GM10266 (cell line): ENCODE data around the gene RBM19.

Experiments
- DNase-seq: peaks from one replicate; pipeline ENCODE4 v3.0.0; 2012; ENCODE audit errors: extremely low spot score
- CTCF ChIP-seq: IDR thresholded peaks from 2 replicates; pipeline ENCODE4 v1.5.1; 2012; ENCODE audit warnings: mild to moderate bottlenecking, low read depth; ENCODE audit not compliant: control insufficient read depth, insufficient read depth; ENCODE audit errors: missing control alignments

Gene RBM19

GRCh38 chr12:113793250-113793649 is 172.9 kb downstream of the RBM19 start:
- TF ChIP-seq CTCF = no peak
- DNase-seq = no peak

DNA sequence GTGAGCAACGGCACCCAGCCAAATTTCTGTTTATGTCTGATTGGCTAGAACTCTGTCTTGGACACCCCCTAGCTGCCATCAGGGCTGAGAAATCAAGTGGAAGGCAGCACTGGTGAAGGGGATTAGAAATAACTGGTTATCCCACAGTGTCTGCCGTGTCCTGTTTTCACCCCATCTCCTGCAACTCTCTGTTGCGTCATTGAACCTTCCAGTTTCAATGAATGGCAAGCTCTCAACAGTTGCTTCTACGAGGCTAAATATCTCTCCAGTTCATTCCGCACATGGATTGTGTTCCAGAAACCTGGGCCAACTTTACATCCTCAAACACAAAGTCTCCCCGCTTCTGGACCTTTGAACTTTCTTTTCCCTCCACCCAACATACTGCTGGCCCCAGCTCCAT is 173.7 kb downstream of the RBM19 start:
- DNase-seq = no peak
- TF ChIP-seq CTCF = no peak

DNA sequence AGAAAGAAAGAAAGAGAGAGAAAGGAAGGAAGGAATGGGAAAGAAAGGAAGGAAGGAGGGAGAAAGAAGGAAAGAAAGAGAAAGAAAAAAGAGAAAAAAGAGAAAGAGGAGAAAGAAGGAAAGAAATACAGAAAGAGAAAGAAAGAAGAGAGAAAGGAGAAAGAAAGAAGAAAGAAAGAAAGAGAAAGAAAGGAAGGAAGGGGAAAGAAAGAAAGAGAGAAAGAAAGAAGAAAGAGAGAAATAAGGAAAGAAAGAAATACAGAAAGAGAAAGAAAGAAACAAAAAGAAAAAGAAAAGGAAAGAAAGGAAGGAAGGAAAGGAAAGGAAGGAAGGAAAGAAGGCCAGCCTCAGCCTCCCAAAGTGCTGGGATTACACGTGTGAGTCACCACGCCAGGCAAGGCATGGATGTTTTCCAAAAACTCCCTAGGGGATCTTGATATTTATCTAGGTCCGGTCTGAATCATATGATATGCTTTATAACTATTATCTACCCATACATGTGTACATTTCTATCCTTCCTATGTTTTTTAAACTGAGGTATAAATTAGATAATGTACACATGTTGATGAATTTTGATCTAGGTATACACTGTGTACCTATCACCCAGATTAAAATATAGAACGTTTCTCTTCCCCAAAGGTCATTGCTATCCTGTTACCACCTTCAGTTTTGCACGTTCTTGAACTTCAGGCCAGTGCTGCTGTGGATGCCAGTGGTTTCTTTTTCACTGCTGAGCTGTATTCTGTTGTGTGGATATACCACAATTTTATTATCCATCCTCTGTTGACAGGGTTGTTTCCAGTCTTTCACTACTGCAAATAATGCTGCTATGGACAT is 177.9 kb downstream of the RBM19 start:
- no peak for TF ChIP-seq CTCF
- no peak for DNase-seq

DNA sequence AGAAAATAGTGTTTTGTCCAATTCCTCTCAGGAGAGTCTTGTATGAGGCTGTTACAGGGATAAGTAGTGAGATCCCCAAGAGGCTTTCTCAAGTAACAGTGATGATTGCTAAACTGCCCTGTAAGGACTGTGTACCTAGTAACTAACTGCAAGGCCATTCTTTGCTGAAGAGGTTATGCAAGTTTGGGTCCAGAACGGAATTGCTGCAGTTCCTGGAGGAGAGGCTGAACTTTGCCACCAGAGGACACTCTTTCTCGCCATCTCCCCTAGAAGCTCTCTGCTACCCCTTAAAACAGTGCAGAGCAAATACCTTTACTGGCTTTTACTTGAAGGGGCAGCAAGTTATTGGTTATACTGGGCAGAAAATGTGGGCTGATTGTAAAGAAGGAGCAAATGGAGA is 180.0 kb downstream of the RBM19 start:
- DNase-seq = no peak
- no peak for TF ChIP-seq CTCF

DNA sequence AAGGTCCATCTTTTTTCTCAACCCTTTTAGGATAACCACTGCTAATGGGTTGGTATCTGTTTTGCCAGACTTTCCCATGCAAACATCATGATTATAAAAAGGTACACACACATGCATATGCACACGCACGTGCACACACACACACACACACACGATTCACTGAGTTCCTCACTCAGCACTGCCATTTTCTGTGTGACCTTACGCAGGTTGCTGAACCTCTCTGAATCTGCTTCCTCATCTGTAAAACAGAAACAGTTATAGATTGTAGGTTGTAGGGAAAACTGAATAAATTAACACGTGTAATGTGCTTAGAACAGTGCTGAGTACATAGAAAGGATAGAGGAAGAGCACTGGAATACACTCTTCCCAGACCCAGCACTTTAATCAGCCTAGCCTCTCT is 182.3 kb downstream of the RBM19 start:
- no peak for DNase-seq
- TF ChIP-seq CTCF = no peak

GRCh38 chr12:113782873-113783272 is 183.3 kb downstream of the RBM19 start:
- DNase-seq = no peak
- no peak for TF ChIP-seq CTCF

DNA sequence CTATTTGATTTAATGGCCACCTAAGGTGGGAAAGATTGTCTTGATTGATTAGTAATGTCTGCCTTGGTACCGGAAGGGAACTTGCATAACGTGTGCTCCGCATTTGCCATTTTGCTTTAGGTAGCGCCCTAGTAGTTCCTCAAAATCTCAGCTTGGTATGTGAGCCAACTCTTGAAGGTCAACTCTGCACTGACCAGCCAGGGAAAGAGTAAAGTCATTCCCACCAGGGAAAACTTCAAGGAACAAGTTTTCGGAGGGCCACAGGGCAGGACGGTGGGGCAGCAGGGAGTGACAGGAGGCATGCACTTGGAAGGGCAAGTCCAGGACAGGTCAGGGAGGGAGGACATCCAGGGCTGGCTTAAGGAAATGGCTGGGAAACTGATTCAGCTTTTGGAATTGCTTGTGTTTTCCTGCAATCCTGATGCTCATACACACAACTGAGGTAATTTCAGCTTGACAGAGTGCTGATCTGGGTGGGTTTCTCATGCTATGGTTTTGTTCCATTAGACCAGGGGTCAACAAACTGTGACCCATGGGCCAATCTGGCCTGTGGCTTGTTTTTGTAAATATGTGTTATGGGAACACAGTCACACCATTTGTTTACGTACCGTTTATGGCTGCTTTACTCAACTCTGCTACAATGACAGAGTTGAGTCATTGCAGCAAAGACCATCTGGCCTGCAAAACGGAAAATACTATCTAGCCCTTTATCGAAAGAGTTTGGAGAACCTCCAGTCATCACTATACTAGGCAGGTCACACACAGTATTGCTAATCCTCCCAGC is 184.5 kb downstream of the RBM19 start:
- DNase-seq = no peak
- no peak for TF ChIP-seq CTCF
